HFF-Myc (cell line): ENCODE data around the gene CRYGC.
A peak's percentile ranks its signal among the peaks of the same experiment; 100 is the strongest.

Experiments
- DNase-seq: peaks from one replicate; pipeline ENCODE4 v3.0.0-alpha.2; 2011; ENCODE audit warnings: low read depth; ENCODE audit errors: extremely low read depth
- H3K4me3 ChIP-seq: replicated peaks from 2 replicates; pipeline ENCODE4 v1.5.1; 2011; ENCODE audit warnings: low read depth, mild to moderate bottlenecking, control low read depth, low read length
- TF ChIP-seq, protein P1 (sequence below): IDR thresholded peaks from 2 replicates; pipeline ENCODE4 v1.5.1; 2012; ENCODE audit warnings: mild to moderate bottlenecking, low read depth, low read length, control low read depth; ENCODE audit errors: missing control alignments

Gene CRYGC, protein sequence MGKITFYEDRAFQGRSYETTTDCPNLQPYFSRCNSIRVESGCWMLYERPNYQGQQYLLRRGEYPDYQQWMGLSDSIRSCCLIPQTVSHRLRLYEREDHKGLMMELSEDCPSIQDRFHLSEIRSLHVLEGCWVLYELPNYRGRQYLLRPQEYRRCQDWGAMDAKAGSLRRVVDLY

DNA sequence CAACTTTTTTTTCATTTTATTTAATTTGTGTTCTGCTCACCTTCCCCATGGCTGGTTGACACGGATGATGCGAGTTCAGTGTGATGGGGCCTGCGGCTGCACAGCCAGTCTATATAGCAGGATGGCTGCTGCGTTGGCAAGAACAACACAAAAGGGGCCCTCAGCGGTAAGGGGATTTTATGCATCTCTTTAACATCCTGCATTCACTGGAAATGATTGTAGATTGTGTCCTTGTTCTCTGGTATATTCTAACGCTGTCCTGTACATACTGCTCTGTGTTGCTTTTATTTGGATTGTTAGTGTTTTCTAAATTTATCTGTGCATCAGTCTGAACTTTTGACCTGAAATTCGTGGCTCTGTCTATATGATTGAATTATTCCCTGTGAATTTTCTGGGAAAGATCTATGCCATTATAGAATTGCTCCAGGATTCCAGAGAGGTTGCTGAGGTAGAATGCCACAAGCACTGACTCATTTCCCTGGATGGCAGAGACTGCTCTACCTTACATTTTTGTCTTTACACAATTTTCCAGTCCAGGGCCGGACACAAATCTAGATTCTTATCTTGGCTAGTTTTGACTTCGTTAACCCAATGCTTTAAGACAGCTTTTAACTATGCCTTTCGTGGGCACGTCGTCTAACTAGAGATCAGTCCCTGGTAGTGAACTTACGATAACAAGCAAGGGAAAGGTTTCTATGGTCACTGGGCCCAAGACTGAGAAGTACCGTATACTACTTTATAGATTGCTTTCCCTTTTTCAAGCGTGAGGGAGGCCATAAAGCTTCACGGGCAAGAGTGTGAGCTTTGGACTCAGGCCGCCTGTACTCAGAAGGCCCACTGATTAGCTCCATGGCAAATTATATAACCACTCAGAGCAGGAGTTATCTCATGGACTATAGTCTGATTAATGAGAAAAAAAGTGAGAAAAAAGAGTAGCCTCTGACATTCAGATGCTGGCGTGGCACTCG is at the start of gene CRYGC:
CRYGC (minus strand) TSS at position 85 of the 968 bp plus-strand sequence; CDS start at position 49, 36 bp downstream.
- no peak within 1 kb of the TSS for H3K4me3 ChIP-seq
- no peak for DNase-seq
- TF ChIP-seq, protein P1, sequence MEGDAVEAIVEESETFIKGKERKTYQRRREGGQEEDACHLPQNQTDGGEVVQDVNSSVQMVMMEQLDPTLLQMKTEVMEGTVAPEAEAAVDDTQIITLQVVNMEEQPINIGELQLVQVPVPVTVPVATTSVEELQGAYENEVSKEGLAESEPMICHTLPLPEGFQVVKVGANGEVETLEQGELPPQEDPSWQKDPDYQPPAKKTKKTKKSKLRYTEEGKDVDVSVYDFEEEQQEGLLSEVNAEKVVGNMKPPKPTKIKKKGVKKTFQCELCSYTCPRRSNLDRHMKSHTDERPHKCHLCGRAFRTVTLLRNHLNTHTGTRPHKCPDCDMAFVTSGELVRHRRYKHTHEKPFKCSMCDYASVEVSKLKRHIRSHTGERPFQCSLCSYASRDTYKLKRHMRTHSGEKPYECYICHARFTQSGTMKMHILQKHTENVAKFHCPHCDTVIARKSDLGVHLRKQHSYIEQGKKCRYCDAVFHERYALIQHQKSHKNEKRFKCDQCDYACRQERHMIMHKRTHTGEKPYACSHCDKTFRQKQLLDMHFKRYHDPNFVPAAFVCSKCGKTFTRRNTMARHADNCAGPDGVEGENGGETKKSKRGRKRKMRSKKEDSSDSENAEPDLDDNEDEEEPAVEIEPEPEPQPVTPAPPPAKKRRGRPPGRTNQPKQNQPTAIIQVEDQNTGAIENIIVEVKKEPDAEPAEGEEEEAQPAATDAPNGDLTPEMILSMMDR = no peak

DNA sequence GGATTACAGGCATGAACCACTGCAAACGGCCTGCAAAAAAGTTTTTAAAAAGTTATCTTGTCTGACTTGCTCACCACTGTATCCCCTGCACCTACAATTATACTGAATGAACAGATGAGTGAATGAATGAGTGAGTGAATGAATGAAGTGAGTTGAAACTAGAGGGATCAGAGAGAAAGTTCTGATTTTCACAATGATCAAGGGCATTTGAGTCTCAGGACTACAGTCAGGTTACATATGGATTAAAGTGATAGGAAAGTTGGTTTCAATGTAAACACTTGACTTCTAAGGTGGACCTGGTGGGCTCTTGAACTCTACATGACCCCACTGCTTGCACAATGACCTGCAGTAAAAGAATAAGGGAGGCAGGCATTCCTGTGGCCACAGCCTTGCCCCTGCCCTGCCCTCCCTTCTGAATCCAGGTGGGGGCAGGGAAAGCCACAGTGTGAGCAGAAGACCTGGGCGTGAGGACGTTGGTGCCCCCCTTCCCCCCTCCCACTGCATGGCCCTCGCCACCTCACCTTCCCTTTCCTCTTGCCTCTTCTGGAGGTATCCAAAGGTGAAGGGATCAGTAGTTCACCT is 49.5 kb upstream of the CRYGC start:
- H3K4me3 ChIP-seq = no peak overlapping the region
- TF ChIP-seq, protein P1 = no peak
- DNase-seq = no peak

DNA sequence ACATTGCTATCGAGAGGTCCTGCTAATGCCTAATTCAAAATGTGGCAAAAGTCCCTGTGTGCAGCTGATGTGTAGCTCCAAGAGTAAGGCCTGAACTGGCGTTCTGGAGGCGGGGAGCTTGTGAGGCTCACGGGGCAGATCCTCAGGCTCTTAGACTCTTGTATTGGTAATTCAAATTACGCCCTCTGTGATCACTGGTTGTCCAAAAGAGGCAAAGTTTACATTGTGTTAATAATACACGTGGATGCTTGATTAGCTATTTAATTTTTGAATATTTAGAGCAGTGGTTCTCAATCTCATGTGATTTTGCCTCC is 46.2 kb upstream of the CRYGC start:
- H3K4me3 ChIP-seq = no peak overlapping the region
- DNase-seq = no peak
- TF ChIP-seq, protein P1 = no peak

DNA sequence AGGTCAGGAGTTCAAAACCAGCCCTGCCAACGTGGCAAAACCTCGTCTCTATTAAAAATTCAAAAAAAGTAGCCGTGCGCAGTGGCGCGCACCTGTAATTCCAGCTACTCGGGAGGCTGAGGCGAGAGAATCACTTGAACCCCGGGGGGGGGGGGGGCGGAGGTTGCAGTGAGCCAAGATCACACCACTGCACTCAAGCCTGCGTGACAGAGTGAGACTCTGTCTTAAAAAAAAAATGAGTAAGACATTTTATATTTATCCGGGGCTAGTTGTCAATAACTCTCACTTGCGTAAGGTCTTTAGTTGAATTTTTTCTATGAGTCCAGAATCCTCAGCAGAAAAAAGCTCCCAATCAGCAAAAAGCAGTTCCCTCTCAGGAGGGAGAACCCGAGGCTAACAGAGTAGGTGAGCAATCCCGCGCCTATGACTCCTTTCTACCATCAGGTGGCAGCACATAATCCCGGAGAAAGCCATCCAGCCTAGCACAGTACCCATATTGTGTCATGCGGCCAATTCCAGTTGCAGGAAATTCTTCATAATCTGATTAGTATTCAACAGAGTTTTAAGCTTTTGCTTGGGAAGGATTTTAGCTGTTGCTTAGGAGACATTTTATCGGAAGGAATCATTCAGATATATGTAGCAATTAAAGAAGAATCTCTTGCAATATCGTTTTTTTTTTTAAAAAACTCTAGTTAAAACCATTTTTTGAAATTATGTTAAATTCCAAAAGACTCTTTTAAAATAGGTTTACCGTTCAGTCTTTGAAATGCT is 45.6 kb upstream of the CRYGC start:
- peak; percentile 52 for DNase-seq
- TF ChIP-seq, protein P1 = peak; percentile 95
- no peak overlapping the region for H3K4me3 ChIP-seq

DNA sequence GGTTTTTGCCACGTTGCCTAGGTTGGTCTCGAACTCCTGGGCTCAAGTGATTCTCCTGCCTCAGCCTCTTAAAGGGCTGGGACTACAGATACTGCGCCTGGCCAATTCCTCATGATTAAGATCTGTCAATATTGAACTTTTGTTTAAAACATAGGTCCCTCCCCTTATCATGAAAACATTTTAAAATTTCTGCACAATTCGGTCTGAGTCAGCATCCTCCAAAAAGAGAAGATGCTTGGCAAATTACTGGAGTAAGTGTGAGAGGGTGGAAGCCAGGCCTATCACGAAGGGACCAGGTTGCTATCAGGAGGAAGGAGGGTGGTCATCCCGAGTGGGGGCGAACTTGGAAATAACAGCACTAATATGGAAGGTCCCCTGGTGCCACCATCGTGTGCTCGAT is 44.5 kb upstream of the CRYGC start:
- H3K4me3 ChIP-seq = no peak overlapping the region
- TF ChIP-seq, protein P1 = no peak
- no peak for DNase-seq

DNA sequence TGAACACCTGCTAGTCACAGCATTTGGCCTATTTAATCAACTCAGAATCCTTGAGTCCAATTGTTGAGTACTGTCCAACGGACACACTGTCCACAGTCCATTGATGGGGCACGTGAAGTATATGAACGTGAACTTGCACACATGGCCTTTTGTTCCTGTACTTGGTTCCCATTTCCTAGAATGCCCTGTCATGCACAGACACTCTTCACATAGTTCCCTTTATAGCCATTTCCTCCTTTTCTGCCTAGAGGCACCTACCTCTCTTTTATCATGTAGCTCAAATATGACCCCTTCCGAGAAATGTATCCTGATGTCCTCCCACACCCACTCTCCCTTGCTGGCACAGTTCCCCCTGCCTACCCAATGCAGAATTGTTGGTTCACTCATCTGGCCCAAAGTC is 42.5 kb upstream of the CRYGC start:
- no peak for DNase-seq
- H3K4me3 ChIP-seq = no peak overlapping the region
- TF ChIP-seq, protein P1 = no peak
